Measurements from ENCODE around the gene RARG. TPM values are rescaled to one million over a fixed set of nuclear protein-coding genes. Genes with fewer than 3 reads are reported as not detected.
A peak's percentile ranks its signal among the peaks of the same experiment; 100 is the strongest.

Gene RARG
- total and polyA plus RNA-seq, 2 of the 8 experiments (the other 6 are each of a cell fraction or from before 2014, with no cell fraction given) = 68.6 to 68.9 TPM

DNA sequence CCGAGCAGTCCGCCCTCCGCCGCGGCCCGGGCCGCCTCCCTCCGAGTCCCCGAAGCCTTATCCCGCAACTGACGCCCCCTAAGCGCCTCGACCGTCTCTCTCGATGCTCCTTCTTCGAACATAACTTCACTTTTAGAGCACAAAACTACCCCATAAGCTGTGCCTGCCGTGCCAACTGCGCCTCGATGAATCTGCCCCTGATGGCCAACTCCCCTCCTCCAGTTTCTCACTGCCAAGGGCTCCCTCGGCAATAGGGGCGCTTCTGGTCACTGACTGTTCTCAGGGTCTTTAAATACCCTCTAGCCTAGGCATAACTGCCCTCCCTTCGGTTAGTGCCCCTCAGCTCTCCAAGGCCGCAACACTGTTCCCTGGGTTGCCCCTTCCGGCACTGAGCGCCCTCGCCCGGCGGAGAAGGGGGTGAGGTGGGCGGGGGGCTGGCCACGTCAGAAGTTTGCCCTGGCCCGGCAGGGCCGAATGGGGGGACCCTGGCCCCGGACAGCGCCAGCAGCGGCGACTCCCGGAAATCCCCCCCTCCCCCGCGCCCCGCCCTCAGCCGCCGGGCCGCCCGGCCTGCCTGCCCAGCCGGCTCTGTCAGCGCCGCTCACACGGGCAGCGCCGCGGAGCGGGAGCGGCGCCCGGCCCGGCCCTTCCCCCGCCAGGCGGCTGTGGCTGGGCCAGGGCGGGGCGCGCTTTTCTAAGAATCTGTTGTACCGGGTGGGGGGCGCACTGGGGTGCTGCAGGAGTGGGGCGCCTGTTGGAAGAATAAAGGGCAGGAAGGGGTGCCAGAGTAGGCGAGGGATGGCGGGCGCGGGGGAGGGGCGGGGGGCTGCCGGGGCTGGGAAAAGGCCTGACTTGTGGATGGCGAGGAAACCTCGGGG is 10.6 kb downstream of the RARG start (continued):
- TF ChIP-seq ZNF274 (IDR thresholded peaks at IDR 0.05; ENCODE audit: borderline replicate concordance, extremely low read depth, low read length) (no peak), KDM1A (IDR thresholded peaks at IDR 0.05; ENCODE audit: borderline replicate concordance, low read length) (0 out of 2 replicates have a peak, but pooled peaks have one; percentile 17), TAF7 (optimal IDR thresholded peaks at IDR 0.05; ENCODE audit: borderline replicate concordance, low read depth, low read length) (peak; percentile 37), CTBP2 (IDR thresholded peaks at IDR 0.05; ENCODE audit: borderline replicate concordance, insufficient read depth, insufficient read length, low read length) (no peak), JUN (IDR thresholded peaks at IDR 0.05; ENCODE audit: low read depth, low read length) (no peak), CREB1 (IDR thresholded peaks at IDR 0.05) (peak; percentile 81), POLR2AphosphoS5 (IDR thresholded peaks at IDR 0.05; ENCODE audit: low read depth, low read length) (peak; percentile 67; the same call in 1 of the 2 replicates), RAD21 (IDR thresholded peaks at IDR 0.05 in 1 of 2, conservative IDR thresholded peaks at IDR 0.05 in 1 of 2; ENCODE audit: low read depth in 2 of 2, low read length in 2 of 2) (peak in 1 of 2 experiments; percentile 22; a peak in 1 of 4 replicates), TCF12 (IDR thresholded peaks at IDR 0.05; ENCODE audit: low read depth, low read length) (no peak), NANOG (IDR thresholded peaks at IDR 0.05; ENCODE audit: insufficient read depth, low read depth, low read length, poor library complexity, severe bottlenecking) (no peak), EP300 (IDR thresholded peaks at IDR 0.05; ENCODE audit: borderline replicate concordance in 1 of 2, low read depth in 2 of 2, low read length in 2 of 2) (no peak), CHD2 (IDR thresholded peaks at IDR 0.05; ENCODE audit: low read length) (no peak), YY1 (IDR thresholded peaks at IDR 0.05; ENCODE audit: low read depth, low read length) (no peak), KDM5A (IDR thresholded peaks at IDR 0.05; ENCODE audit: low read length) (no peak), TAF1 (IDR thresholded peaks at IDR 0.05; ENCODE audit: low read depth, low read length) (peak; percentile 39; the same call in 1 of the 2 replicates), TEAD4 (IDR thresholded peaks at IDR 0.05; ENCODE audit: low read depth, low read length) (no peak), NRF1 (IDR thresholded peaks at IDR 0.05; ENCODE audit: low read depth, low read length) (no peak), SP1 (IDR thresholded peaks at IDR 0.05; ENCODE audit: low read depth, low read length) (no peak), RFX5 (IDR thresholded peaks at IDR 0.05; ENCODE audit: borderline replicate concordance, low read depth, low read length) (no peak), FOSL1 (IDR thresholded peaks at IDR 0.05; ENCODE audit: insufficient read depth, low read depth, low read length) (no peak), GTF2F1 (IDR thresholded peaks at IDR 0.05; ENCODE audit: borderline replicate concordance, low read depth, low read length) (no peak), SP4 (IDR thresholded peaks at IDR 0.05; ENCODE audit: low read length) (no peak), POU5F1 (IDR thresholded peaks at IDR 0.05; ENCODE audit: low read depth, low read length) (no peak), PHF8 (conservative IDR thresholded peaks at IDR 0.05; ENCODE audit: low read depth, low read length) (0 out of 2 replicates have a peak, but pooled peaks have one; percentile 35), CHD1 (IDR thresholded peaks at IDR 0.05; ENCODE audit: low read depth, low read length) (no peak)
